ENCODE data around the gene KIF26B.

DNA sequence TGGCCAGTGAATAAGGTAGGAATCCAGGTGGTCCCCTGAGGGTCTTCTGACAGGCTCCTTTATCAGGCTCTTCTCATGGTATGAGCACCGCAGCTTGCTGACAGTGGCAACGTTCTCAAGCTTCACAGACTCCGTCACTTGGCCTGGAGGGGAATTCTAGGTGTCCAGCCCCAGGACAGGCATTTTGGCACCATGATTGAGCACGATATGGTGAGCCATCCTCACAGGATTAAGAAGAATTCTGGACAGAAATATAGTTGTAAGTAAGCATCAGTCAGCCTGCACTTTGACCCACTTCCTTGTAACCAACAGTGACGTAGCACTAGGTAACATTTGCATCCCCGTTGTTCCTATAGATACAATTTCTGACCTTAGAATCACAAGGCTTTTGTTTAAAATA is 30.5 kb upstream of the KIF26B start:
- TF ChIP-seq, protein P1, sequence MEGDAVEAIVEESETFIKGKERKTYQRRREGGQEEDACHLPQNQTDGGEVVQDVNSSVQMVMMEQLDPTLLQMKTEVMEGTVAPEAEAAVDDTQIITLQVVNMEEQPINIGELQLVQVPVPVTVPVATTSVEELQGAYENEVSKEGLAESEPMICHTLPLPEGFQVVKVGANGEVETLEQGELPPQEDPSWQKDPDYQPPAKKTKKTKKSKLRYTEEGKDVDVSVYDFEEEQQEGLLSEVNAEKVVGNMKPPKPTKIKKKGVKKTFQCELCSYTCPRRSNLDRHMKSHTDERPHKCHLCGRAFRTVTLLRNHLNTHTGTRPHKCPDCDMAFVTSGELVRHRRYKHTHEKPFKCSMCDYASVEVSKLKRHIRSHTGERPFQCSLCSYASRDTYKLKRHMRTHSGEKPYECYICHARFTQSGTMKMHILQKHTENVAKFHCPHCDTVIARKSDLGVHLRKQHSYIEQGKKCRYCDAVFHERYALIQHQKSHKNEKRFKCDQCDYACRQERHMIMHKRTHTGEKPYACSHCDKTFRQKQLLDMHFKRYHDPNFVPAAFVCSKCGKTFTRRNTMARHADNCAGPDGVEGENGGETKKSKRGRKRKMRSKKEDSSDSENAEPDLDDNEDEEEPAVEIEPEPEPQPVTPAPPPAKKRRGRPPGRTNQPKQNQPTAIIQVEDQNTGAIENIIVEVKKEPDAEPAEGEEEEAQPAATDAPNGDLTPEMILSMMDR (IDR thresholded peaks at IDR 0.05): no peak
- TF ChIP-seq POLR2A (IDR thresholded peaks at IDR 0.05): no peak

All from body of pancreas (tissue), 4 donors.